Renal cortical epithelial cell (primary cell): ENCODE data around the gene ATP6V0D1. TPM values are rescaled to one million over a fixed set of nuclear protein-coding genes. Genes with fewer than 3 reads are reported as not detected.
A peak's percentile ranks its signal among the peaks of the same experiment; 100 is the strongest.
"Not testable (repeated sequence)": the region's sequence is repeated elsewhere in the genome, so short reads cannot be mapped to it uniquely, and the experiment has no call there.

Source experiments
- DNase-seq: peaks from one replicate; pipeline ENCODE4 v3.0.0-alpha.2; 2011; ENCODE audit warnings: low read depth
- total RNA-seq: library from RNA; depleted of rRNA; stranded (reverse); fragments of >200 nt; gene quantifications from 2 replicates; pipeline ENCODE4 v1.2.3, GENCODE V29; 2014

Gene ATP6V0D1
- total RNA-seq = 127 and 183 TPM in 2 replicates

DNA sequence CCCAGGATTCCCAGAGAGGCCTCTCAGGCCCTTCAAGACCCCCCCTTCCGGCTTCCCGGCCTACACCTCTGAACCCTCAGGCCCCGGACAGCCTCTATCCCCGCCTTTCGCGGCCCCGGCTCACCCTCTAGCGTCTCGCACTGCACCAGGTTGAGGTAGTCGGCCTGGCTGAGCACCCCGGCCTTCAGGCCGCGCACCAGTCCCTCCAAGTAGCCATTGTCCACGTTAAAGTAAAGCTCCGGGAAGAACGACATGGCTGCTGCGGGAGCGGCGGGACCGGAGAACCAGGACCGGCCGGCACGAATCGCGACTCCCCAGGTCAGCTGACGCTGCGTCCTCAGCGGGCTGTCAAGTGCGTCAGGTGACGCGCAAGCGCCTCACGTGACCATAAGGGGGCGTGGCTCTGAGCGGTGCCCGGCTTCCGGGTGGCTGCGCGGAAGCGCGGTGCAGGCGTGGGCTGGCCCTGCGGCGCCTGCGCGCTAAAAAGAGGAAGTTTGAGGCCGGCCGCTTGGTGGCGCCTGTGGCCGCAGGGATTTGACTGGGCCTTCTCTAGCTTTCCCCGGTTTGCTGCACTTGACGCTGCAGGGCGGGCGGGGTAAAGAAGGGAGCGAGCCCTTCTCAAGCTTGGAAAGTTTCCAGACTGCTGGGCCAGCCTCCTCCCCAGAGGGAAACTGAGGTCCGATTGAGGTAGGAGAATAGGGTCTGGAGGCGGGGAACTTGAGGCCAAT, at the start of gene ATP6V0D1:
Gene ATP6V0D1 (minus strand): TSS at position 325 of the 728 bp plus-strand sequence. CDS start 71 bp downstream, at position 254.
- peak; percentile 93 for DNase-seq

DNA sequence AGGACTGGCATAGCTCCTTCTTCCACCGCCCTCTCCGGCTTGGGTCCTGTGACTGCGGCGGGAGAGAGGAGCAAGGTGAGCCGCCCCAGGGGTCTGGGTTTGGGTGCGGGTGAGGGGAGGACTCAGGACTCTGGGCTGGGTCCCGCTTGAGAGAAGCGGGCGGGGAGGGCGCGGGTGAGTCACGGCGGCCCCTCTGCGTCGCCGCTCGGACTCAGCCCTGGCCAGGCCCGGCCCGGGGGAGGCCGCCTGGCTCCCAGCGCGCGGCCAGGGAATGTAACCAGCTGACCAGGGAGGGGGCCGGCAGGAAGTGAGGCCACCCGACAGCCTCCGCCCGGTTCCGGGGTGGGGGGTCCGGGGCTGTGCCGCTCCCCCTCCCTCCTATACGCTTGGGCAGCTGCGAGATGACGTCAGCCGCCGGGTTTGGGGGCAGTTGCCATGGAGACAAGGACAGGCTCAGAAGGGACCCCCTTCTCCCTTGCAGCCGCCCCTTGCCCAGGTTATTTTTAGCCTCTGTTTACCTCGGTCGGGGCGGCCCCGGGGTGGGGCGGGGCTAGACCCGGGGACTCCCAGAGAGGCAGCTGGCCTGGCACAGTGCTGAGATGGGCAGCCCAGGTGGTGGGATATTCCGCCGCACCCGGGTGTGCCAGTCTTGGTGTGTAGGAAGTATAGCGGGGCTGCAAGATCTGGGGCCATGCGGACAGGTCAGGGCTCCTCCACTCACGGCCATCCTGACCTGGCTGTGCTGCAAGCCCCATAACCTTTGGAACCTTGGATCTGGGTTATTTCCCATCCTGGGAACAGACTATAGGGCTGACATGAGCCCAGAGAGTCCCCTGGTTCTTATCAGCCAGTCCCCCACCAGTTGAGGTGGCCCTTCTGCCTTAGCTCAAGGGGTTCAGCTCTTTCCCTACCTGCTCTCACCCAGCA, 49.3 kb upstream of the ATP6V0D1 start:
- DNase-seq = peak; percentile 49

DNA sequence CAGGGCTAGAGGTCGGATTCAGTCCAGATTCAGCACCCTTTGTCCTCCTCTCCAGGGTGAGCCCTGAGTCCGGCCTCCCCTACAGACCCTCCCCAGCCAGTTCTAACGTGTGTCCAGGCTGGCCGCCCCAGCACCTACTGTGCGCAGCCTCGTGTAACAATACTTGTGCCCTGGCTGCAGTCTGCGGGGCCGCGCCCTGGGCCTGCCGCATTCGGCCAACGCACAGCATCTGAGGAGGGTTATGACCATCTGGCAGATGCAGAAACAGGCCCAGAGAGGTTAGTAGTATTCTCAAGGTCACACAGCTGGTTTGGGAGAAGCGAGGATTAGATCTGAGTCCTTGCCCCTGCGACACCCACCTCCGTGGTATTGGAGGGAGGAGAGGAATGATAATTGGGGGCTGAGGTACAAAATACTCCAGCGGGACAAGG, 48.6 kb upstream of the ATP6V0D1 start:
- DNase-seq = no peak

DNA sequence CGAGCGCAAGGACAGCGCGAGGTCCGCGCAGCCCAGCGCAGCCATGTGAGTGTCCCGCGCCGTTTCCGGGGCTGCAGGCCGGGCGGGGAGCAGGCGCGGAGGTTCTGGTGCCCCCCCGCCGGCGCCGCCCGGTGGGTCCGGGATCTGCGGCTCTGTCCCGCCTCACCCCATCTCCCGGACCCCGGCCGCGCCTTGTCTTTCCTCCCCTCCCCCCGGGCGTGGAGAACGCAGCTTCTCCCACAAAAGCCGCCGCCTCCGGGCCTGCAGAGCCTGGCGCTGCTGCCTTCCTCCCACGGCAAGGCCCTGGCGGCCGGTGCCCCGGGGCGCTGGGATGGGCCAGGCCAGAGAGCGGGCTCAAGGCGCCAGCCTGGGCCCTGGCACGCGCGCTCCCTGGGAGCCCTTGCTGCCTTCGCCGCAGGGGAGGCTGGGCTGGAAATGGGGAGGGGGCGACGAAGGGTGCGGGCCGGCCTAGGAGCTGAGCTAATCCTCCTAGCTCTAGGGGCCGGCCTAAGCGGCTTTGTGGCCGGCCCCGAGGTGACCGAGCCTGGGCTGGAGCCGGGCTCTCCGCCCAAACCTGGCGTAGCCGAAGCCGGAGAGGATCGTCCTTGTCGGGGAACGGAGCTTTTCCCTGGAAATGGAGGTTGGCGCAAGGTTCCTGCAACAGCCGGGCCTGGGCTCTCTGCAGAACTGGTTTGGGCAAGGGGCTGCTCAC, 48.1 kb upstream of the ATP6V0D1 start:
- DNase-seq = no peak

DNA sequence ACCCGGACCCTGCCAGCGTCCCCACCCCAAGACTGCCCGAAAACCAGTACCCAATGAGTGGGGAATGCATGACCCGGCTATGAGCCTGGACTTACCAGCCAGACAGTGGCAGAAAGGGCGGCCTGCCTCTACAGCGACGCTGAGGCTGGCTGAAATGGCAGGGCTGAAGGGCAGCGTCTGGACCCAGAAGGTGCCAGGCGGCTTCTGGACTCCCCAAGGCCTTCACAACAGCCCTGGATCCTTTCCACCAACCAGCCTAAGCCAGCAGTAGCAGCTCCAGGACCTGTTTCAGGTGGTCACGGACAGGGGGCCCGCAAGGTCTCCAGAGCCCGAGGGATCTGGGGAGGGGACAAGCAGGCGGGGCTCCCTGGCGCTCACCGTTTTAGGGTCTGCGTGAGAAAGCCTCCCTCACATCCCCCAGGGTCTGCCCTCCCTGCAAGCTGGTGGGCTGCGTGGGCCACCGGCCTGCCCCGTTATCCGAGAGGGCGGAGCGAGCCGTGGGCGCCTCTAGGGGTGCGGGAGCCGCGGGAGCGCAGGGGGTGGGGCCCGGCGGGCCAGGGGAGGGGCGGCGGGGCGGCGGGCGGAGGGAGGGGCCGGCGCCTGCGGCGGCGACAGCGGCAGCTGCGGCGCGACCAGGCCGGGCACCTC, 47.4 kb upstream of the ATP6V0D1 start, which contains the start of gene RIPOR1:
Gene RIPOR1 (plus strand): TSS at position 608 of the 648 bp plus-strand sequence. CDS start 9,618 bp downstream, outside the sequence.
- no peak for DNase-seq

DNA sequence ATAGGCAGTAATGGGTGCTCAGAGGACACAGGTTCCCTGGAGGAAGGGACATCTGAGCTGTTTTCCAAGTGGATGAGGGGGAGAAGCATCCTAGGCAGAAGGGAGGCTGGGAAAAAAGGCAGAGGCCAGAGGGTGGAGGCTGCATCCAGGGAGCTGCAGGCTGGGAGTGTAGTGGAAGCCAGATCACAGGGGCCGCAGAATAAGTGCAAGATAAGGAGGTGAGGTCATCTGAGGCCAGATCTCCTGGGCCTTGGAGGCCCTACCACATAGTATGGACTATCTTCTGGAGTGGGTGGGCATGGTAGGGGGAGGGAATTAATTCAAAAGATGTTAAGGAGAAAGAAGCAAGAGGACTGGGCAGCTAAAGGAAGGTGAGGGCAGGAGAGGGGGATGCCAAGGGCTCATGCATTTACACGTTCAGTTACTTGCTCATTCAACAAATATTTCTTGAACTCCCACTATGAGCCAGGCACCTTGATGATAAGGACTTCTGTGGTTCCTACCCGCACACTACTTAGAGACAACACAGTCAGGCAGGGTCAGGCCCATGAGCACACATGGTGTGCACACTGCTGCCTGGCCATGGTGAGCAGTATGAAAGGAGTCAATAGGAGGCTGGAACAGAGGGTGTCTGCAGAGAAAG, 45.3 kb upstream of the ATP6V0D1 start:
- no peak for DNase-seq

DNA sequence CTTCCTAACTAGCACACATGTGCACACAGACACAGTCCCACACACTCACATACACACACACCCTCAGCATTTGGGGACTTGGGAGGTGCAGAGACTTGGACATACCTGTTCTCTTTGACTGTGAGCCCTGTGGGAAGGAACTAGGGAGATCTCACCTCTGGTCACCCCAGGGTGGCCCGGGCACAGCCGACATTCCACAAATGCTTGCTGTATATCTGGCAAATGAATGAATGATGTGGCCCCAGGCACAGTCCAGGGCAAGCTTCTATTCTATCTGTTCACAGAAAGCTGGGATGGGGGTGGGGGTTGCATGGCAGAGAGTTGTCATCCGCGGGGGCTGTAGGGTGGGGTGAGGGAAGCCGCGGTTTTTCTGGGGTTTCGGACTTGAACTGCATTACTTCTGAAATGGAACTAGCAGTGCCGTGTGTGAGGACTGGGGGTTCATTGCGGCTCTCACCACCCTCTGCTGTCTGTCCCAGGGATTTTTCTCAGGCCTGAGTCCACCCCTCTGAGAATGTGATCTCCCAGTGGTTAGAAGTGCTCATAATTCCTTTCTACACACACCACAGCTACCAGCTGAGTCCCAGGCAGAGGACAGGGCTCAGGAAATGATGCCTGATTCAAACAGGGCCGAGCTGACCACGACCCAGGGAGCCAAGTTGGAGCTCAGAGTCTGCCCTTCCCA, 44.4 kb upstream of the ATP6V0D1 start:
- DNase-seq = no peak

DNA sequence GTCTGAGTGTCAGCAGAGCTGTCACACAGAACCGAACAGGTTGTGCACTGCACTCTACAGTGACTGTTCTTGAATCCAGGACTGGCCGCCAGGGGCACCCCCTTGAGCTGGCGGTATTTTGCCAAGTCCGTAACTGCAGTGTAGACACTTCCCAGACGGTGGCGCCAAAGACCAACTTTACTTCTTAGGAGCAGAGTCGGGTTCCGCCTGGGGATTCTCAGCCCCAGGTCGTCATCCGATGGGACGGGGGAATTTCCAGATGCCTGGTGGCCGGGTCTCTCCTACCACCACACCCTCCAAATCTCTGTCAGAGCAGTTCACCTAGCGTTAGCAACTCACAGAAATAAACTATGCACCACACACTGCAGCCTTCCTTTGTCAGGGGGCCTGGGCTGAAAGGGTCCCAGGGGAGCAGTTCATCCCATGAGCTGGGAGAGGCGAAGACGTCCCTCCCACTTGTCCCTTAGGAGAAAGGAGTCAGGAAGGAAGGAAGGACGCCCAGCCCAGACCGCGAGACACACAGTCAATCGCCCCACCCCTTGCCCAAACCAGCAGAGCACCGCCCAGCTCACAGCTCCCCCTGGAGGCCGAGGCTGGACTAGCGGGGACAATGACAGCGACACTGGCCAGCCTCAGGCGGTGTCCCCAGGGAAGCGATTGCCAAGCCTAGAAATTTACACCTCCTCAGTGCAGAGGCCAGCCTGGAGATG, 40.3 kb upstream of the ATP6V0D1 start:
- peak; percentile 90 for DNase-seq

DNA sequence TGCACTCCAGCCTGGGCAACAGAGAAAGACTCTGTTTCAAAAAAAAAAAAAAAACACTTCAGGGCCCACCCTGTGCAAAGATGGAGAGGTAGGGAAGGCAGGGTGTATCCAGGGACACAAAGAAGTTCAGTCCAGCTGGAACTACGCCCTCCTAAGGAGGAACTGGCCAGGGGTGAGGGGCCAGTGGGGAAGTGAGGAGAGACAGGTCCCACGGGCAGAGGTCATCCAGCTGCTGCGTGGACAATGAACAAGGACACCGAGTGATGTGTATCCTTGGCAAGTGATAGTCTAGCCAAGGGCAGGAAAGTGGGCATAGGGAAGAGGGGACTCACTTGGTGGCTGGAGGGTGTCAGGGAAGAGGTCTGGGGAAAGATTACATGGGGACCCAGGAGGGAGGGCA, 38.3 kb upstream of the ATP6V0D1 start:
- DNase-seq = no peak

DNA sequence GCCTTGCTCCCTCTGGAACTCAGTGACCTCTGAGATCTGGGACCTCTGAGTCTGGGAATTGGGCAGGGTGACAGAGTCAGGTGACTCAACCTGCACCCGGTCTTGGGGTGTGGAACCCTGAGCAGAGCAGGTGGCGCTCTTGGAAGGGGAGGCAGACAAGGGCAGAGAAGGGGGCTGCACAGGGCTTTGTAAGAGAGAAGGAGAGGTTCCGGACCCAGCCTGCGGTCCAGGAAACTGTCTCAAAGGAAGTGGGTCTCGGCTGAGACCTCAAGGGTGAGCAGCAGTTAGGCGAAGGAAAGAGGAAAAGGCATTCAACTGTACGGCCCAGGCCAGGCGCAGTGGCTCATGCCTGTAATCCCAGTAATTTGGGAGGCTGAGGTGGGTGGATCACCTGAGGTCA, 37.7 kb upstream of the ATP6V0D1 start:
- no peak for DNase-seq

DNA sequence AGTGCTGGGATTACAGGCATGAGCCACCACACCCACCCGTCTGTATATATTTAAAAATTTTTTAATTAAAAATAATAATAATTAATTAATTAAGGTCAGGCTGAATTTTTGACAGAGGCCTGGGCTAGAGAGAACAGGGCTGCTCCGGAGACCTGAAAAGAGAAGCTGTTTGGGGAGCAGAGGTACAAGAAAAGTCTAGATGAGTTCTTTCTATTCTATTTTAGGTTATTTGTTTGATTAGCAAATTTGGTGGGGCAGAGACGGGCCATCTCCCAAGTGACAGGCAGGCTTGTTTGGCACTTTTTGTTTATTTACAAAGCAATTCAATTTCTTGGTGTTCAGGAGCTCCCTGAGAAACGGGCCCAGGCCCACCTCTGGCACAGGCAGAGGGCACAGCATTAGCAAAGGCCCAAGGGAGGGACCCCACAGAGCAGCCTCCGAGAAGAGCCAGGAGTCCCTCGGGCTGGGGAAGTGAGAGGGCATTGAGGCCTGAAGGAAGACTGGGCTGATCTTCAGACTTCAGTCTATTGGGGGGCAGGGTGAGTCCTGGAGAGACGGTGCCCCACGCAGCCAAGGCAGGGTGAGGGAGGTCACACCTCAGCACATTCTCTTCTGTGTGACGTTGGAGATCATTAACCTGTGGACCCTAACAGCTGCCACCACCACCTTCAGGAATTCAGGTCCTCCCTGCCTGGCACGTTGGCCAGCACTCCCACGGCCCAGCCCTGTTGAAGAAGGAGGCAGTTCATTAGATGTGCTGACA, 36.9 kb upstream of the ATP6V0D1 start:
- DNase-seq = peak; percentile 82

DNA sequence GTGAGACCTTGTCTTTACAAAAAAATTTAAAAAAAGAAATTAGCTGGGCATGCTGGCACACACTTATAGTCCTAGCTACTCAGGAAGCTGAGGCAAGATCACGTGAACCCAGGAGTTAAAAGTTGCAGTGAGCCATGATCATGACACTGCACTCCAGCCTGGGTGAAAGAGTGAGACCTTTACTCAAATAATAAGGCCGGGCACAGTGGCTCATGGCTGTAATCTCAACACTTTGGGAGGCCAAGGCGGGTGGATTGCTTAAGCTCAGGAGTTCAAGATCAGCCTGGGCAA, 36.1 kb upstream of the ATP6V0D1 start:
- DNase-seq = no peak

DNA sequence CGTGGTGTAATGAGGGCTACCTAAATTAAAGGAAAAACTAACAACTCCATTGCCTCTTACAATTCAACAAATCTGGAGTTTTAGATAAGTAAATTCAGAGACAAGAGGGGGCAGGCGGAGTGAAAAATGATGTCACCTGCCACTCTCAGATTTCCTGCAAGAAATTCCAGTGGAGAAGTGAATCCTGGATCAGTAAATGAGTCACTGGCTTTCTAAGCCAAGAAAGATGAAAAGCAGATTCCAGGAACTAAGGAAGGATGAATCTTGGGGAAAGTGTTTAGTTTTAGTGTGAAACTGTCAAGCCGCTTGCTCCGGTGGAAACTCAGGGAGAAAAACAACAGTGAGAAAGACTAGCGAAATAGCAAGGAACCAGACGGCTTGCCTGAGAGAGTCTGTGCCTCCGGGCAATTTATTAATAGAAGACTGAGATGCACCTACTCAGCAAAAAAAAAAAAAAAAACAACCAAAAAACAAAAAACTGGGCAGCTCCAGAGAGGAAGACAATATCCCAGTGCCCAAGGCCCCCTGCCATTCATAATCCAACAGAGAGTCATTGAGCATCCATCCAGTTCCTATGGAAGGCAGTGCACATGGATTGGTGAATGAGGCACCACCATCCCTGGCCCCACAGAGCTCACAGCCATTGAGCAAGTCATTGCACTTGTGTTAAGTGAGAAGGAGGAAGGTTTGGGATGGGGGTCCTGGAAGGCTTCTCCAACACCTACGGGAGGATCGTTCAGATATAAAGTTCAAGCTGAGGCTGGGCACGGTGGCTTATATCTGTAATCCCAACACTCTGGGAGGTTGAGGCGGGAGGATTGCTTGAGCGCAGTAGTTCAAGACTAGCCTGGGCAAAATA, 35.6 kb upstream of the ATP6V0D1 start:
- DNase-seq = peak; percentile 91

DNA sequence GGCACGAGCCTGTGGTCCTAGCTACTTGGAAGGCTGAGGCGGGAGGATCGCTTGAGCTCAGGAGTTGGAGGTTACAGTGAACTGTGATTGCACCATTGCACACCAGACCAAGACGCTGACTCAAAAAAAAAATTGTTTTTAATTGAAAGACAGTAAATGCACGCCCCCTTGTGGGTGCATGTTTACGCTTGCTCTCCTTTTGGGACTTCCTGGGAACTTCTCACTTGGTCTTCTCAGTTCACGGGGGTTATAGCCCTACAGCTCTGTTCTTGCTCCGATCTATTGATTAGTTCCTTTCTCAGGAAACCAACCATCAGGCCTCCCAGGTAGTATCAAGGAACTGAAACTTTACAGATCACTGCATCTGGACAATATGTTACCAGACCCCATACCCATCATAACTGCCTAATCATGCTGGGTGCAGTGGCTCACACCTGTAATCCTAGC, 33.4 kb upstream of the ATP6V0D1 start:
- DNase-seq = peak; percentile 87

DNA sequence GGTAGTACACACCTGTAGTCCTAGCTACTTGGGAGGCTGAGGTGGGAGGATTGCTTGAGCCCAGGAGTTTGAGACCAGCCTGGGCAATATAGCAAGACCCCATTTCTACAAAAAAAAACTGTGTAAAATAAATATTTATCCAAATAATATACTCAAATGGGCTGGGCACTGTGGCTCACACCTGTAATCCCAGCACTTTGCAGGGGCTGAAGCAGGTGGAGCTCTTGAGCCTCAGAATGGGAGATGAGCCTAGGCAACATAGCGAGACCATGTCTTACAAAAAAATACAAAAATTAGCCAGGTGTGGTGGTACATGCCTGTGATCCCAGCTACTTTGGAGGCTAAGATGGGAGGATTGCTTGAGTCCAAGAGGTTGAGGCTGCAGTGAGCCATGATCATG, 32.9 kb upstream of the ATP6V0D1 start:
- not testable (repeated sequence) for DNase-seq

DNA sequence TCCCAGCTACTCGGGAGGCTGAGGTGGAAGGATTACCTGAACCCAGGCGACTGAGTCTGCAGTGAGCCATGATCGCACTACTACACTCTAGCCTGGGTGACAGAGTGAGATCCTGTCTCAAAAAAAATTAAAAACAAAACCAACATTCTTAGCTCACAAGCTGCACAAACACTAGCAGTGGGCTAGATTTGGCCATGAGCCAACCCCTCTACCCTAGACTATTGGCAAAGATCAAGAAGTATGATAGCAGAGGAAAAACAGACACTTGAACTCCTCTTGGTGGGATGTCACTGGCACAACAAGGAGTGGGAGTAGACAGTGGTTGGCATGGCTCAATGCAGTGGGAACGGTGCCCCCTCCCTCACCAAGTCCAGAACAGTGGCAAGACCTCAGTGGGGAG, 28.1 kb upstream of the ATP6V0D1 start:
- no peak for DNase-seq

DNA sequence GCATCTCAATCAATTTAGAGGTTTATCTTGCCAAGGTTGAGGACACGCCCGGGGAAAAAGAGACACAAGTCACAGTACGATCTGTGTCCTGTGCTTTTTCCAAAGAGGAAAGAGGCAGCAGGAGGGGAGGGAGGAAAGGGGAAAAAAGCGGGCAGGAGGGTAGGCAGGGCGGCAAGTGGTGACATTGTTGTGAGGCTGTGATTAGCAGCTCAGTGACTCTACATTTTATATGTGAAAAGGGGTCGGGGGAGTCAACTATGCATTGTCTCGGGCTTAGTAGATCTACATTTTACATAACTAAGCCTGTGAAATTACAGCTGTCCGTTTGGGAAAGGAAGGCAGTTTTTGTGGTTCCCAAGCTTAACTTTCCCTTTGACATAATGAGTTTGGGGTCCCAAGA, 25.5 kb upstream of the ATP6V0D1 start:
- DNase-seq = no peak
